CD8-positive, alpha-beta memory T cell (primary cell): Measurements from ENCODE around the gene MCTP2. TPM values are rescaled to one million over a fixed set of nuclear protein-coding genes. Genes with fewer than 3 reads are reported as not detected.

Experiments
- CTCF ChIA-PET: fragments of 350-600 bp; sonication (Branson Sonifier 250); formaldehyde crosslinking; loops from one replicate; lab custom pipeline; 2021; ENCODE audit warnings: antibody characterized with exemption; lab: Charles Lee
- POLR2A ChIA-PET: fragments of 350-600 bp; sonication (Branson Sonifier 250); formaldehyde crosslinking; loops from one replicate; lab custom pipeline; 2021; ENCODE audit warnings: antibody characterized with exemption; lab: Charles Lee
- DNase-seq, 5 donors: peaks; one replicate each; pipeline versions ENCODE4 v3.0.0 to v3.0.0-alpha.2; 2020 to 2022; ENCODE audit warnings: mixed read lengths in 1 of 5
- H3K27ac ChIP-seq: one replicate; pipeline ENCODE4 v1.7.0; 2013; ENCODE audit warnings: low read depth, mild to moderate bottlenecking, low read length, moderate library complexity
- H3K27me3 ChIP-seq: 2 replicates; pipeline ENCODE4 v1.7.0; 2013; ENCODE audit warnings: low read length, mild to moderate bottlenecking; ENCODE audit not compliant: insufficient read depth, poor library complexity, severe bottlenecking
- H3K36me3 ChIP-seq: 2 replicates; pipeline ENCODE4 v1.7.0; 2013; ENCODE audit warnings: mild to moderate bottlenecking, low read length, moderate library complexity; ENCODE audit not compliant: insufficient read depth
- H3K4me1 ChIP-seq: 2 replicates; pipeline ENCODE4 v1.7.0; 2013; ENCODE audit warnings: mild to moderate bottlenecking, low read length, moderate library complexity; ENCODE audit not compliant: insufficient read depth
- H3K4me3 ChIP-seq: 2 replicates; pipeline ENCODE4 v1.7.0; 2013; ENCODE audit warnings: mild to moderate bottlenecking, low read length
- H3K9me3 ChIP-seq: 2 replicates; pipeline ENCODE4 v1.7.0; 2013; ENCODE audit warnings: mild to moderate bottlenecking, low read length
- H3K27ac Mint-ChIP-seq, 8 donors: one replicate each; pipeline ENCODE4 v1.8.0; 2020 to 2021; ENCODE audit warnings: mixed read lengths in 8 of 8, mild to moderate bottlenecking in 6 of 8, inconsistent platforms in 3 of 8, moderate library complexity in 3 of 8
- H3K27me3 Mint-ChIP-seq, 2 donors: one replicate each; pipeline ENCODE4 v1.8.0; 2020 to 2021; ENCODE audit warnings: mixed read lengths in 2 of 2, mild to moderate bottlenecking in 1 of 2, moderate library complexity in 1 of 2
- H3K36me3 Mint-ChIP-seq, 3 donors: one replicate each; pipeline ENCODE4 v1.8.0; 2020 to 2021; ENCODE audit warnings: mixed read lengths in 3 of 3, inconsistent platforms in 1 of 3, mild to moderate bottlenecking in 1 of 3
- H3K4me1 Mint-ChIP-seq, 3 donors: one replicate each; pipeline ENCODE4 v1.8.0; 2020 to 2021; ENCODE audit warnings: mixed read lengths in 3 of 3, inconsistent platforms in 1 of 3, mild to moderate bottlenecking in 1 of 3
- H3K4me3 Mint-ChIP-seq, 7 donors: one replicate each; pipeline ENCODE4 v1.8.0; 2020 to 2021; ENCODE audit warnings: mixed read lengths in 7 of 7, mild to moderate bottlenecking in 6 of 7, moderate library complexity in 4 of 7, inconsistent platforms in 2 of 7
- H3K9me3 Mint-ChIP-seq, 5 donors: one replicate each; pipeline ENCODE4 v1.8.0; 2020 to 2022; ENCODE audit warnings: mixed read lengths in 5 of 5, mild to moderate bottlenecking in 3 of 5, moderate library complexity in 2 of 5, inconsistent platforms in 1 of 5
- polyA plus RNA-seq: library from polyadenylated mRNA; unstranded; fragments of 300-500 nt; fragmentation: Illumina TruSeq; gene quantifications from one replicate; pipeline ENCODE4 v1.2.3, GENCODE V29; 2021
- total RNA-seq, 2 experiments: library from RNA; stranded (reverse); gene quantifications; one replicate each; pipeline ENCODE4 v1.2.3, GENCODE V29; 2021

MCTP2 gene
- total and polyA plus RNA-seq, 3 experiments from 2014 or later, result 13.6 to 17.0 (median 16.5) TPM

GRCh38 chr15:94411846-94412245 is 180.5 kb downstream of the MCTP2 start:
- Mint-ChIP-seq H3K4me3 (peak overlapping the region in 1 of 7 donors; percentile 45), H3K9me3 (no peaks in the 10 kb centered on the region), H3K27ac (peak overlapping the region in 1 of 8 donors; percentile 29), H3K36me3 (peaks cover 0 to 65% (median 7%) of the 10 kb centered on the region in 3 donors), H3K27me3 (no peaks in the 10 kb centered on the region), H3K4me1 (no peaks in the 10 kb centered on the region)
- Histone ChIP-seq H3K27me3 (no peaks in the 10 kb centered on the region), H3K4me1 (no peaks in the 10 kb centered on the region), H3K36me3 (no peaks in the 10 kb centered on the region), H3K27ac (no peak overlapping the region), H3K9me3 (no peaks in the 10 kb centered on the region), H3K4me3 (no peak overlapping the region)
- POLR2A ChIA-PET, result no interaction called here
- CTCF ChIA-PET, result no interaction called here
- no peak for DNase-seq

GRCh38 chr15:94412979-94413746 is 181.8 kb downstream of the MCTP2 start:
- no peak overlapping the region for H3K4me3 Mint-ChIP-seq
- H3K9me3 Mint-ChIP-seq, result no peaks in the 10 kb centered on the region
- Histone ChIP-seq H3K4me1 (no peaks in the 10 kb centered on the region), H3K27ac (no peak overlapping the region), H3K36me3 (no peaks in the 10 kb centered on the region), H3K9me3 (no peaks in the 10 kb centered on the region), H3K4me3 (no peak overlapping the region), H3K27me3 (no peaks in the 10 kb centered on the region)
- POLR2A ChIA-PET, result no interaction called here
- peaks cover under 1 to 67% (median 8%) of the 10 kb centered on the region in 3 donors for H3K36me3 Mint-ChIP-seq
- no peak overlapping the region for H3K27ac Mint-ChIP-seq
- H3K27me3 Mint-ChIP-seq, result no peaks in the 10 kb centered on the region
- CTCF ChIA-PET, result no interaction called here
- H3K4me1 Mint-ChIP-seq, result no peaks in the 10 kb centered on the region
- no peak for DNase-seq

GRCh38 chr15:94414916-94415315 is 183.6 kb downstream of the MCTP2 start:
- Histone ChIP-seq H3K9me3 (no peaks in the 10 kb centered on the region), H3K27me3 (no peaks in the 10 kb centered on the region), H3K36me3 (no peaks in the 10 kb centered on the region), H3K27ac (no peak overlapping the region), H3K4me1 (no peaks in the 10 kb centered on the region), H3K4me3 (no peak overlapping the region)
- Mint-ChIP-seq H3K4me1 (no peaks in the 10 kb centered on the region), H3K4me3 (no peak overlapping the region), H3K27ac (no peak overlapping the region), H3K9me3 (no peaks in the 10 kb centered on the region), H3K27me3 (no peaks in the 10 kb centered on the region), H3K36me3 (peaks cover 5 to 60% (median 7%) of the 10 kb centered on the region in 3 donors)
- ChIA-PET CTCF (no interaction called here), POLR2A (no interaction called here)
- no peak for DNase-seq

- no peak overlapping the region for H3K4me3 ChIP-seq
- no peaks in the 10 kb centered on the region for H3K27me3 ChIP-seq
- no peak overlapping the region for H3K4me3 Mint-ChIP-seq
- no peaks in the 10 kb centered on the region for H3K36me3 ChIP-seq
- no peak overlapping the region for H3K27ac ChIP-seq
- POLR2A ChIA-PET, result no interaction called here
- no peak for DNase-seq
- no peaks in the 10 kb centered on the region for H3K9me3 Mint-ChIP-seq
- peaks cover 9 to 54% (median 14%) of the 10 kb centered on the region in 3 donors for H3K36me3 Mint-ChIP-seq
- CTCF ChIA-PET, result no interaction called here
- no peaks in the 10 kb centered on the region for H3K9me3 ChIP-seq
- no peaks in the 10 kb centered on the region for H3K4me1 ChIP-seq
- no peaks in the 10 kb centered on the region for H3K27me3 Mint-ChIP-seq
- H3K27ac Mint-ChIP-seq, result no peak overlapping the region
- H3K4me1 Mint-ChIP-seq, result no peaks in the 10 kb centered on the region
Measured at GRCh38 chr15:94416267-94416666, 184.9 kb downstream of the MCTP2 start.

- Mint-ChIP-seq H3K27ac (no peak overlapping the region), H3K4me1 (no peaks in the 10 kb centered on the region), H3K9me3 (no peaks in the 10 kb centered on the region), H3K36me3 (peaks cover 9 to 59% (median 18%) of the 10 kb centered on the region in 3 donors), H3K4me3 (no peak overlapping the region), H3K27me3 (no peaks in the 10 kb centered on the region)
- no peak for DNase-seq
- ChIA-PET CTCF (no interaction called here), POLR2A (no interaction called here)
- Histone ChIP-seq H3K9me3 (no peaks in the 10 kb centered on the region), H3K4me1 (no peaks in the 10 kb centered on the region), H3K36me3 (no peaks in the 10 kb centered on the region), H3K27ac (no peak overlapping the region), H3K27me3 (no peaks in the 10 kb centered on the region), H3K4me3 (no peak overlapping the region)
Measured at GRCh38 chr15:94416820-94417219, 185.5 kb downstream of the MCTP2 start.

- CTCF ChIA-PET, result no interaction called here
- no peak for DNase-seq
- Mint-ChIP-seq H3K36me3 (peaks cover 11 to 63% (median 27%) of the 10 kb centered on the region in 3 donors), H3K9me3 (peaks cover 0 to 1% (median 0%) of the 10 kb centered on the region in 5 donors), H3K27me3 (no peaks in the 10 kb centered on the region), H3K4me1 (no peaks in the 10 kb centered on the region), H3K4me3 (no peak overlapping the region), H3K27ac (no peak overlapping the region)
- Histone ChIP-seq H3K9me3 (no peaks in the 10 kb centered on the region), H3K4me3 (no peak overlapping the region), H3K27ac (no peak overlapping the region), H3K27me3 (no peaks in the 10 kb centered on the region), H3K4me1 (no peaks in the 10 kb centered on the region), H3K36me3 (no peaks in the 10 kb centered on the region)
- POLR2A ChIA-PET, result no interaction called here
Measured at GRCh38 chr15:94417501-94418293, 186.3 kb downstream of the MCTP2 start.

GRCh38 chr15:94421706-94422105 is 190.3 kb downstream of the MCTP2 start:
- no peaks in the 10 kb centered on the region for H3K4me1 ChIP-seq
- DNase-seq, result no peak
- peaks cover 8 to 46% (median 37%) of the 10 kb centered on the region in 3 donors for H3K36me3 Mint-ChIP-seq
- peaks cover 0 to 4% (median 0%) of the 10 kb centered on the region in 5 donors for H3K9me3 Mint-ChIP-seq
- H3K9me3 ChIP-seq, result no peaks in the 10 kb centered on the region
- no peak overlapping the region for H3K4me3 Mint-ChIP-seq
- no peaks in the 10 kb centered on the region for H3K27me3 ChIP-seq
- H3K4me3 ChIP-seq, result no peak overlapping the region
- no peaks in the 10 kb centered on the region for H3K4me1 Mint-ChIP-seq
- H3K27me3 Mint-ChIP-seq, result no peaks in the 10 kb centered on the region
- H3K27ac Mint-ChIP-seq, result peak overlapping the region in 1 of 8 donors; percentile 51
- ChIA-PET POLR2A (no interaction called here), CTCF (no interaction called here)
- H3K36me3 ChIP-seq, result no peaks in the 10 kb centered on the region
- no peak overlapping the region for H3K27ac ChIP-seq

- Mint-ChIP-seq H3K27ac (no peak overlapping the region), H3K36me3 (peaks cover 3 to 19% (median 18%) of the 10 kb centered on the region in 3 donors), H3K4me3 (no peak overlapping the region), H3K27me3 (no peaks in the 10 kb centered on the region), H3K4me1 (no peaks in the 10 kb centered on the region), H3K9me3 (peaks cover 0 to 4% (median 0%) of the 10 kb centered on the region in 5 donors)
- no peaks in the 10 kb centered on the region for H3K36me3 ChIP-seq
- no peak for DNase-seq
- H3K9me3 ChIP-seq, result no peaks in the 10 kb centered on the region
- H3K27me3 ChIP-seq, result no peaks in the 10 kb centered on the region
- H3K4me1 ChIP-seq, result no peaks in the 10 kb centered on the region
- ChIA-PET CTCF (no interaction called here), POLR2A (no interaction called here)
- no peak overlapping the region for H3K4me3 ChIP-seq
- no peak overlapping the region for H3K27ac ChIP-seq
Measured at GRCh38 chr15:94432279-94432678, 200.9 kb downstream of the MCTP2 start.
